ENCODE measurements around the gene HES3.

HES3 gene

GRCh38 chr1:6263716-6264115 is 19.7 kb downstream of the HES3 start:
- DNase-seq (ENCODE audit: low read depth): no peak
- no peak overlapping the region for H3K4me3 ChIP-seq (ENCODE audit: low read depth, low read length)
- no peak for TF ChIP-seq CTCF (conservative IDR thresholded peaks at IDR 0.05; ENCODE audit: low read depth, low read length)

DNA sequence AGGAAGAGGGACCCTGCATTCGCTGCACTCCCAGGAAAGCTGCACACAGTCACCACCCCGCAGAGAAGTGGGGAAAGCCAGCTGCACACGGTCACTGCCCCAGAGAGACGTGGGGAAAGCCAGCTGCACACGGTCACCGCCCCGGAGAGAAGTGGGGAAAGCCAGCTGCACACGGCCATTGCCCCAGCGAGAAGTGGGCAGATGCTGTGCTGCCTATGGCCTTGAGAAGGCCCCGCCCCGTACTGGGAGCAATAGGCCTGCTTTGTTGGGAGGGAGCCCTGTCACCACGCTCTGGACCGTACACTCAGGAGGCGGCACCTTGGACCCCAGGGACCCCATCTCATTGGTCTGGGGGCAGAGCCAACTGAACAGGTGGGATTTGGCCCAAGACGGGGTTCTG is 21.2 kb downstream of the HES3 start:
- no peak overlapping the region for H3K4me3 ChIP-seq (ENCODE audit: low read depth, low read length)
- no peak for DNase-seq (ENCODE audit: low read depth)
- no peak for TF ChIP-seq CTCF (conservative IDR thresholded peaks at IDR 0.05; ENCODE audit: low read depth, low read length)

- H3K4me3 ChIP-seq (ENCODE audit: low read depth, low read length): no peak overlapping the region
- DNase-seq (ENCODE audit: low read depth): no peak
- TF ChIP-seq CTCF (conservative IDR thresholded peaks at IDR 0.05; ENCODE audit: low read depth, low read length): no peak
These were observed 22.7 kb downstream of the HES3 start for GRCh38 chr1:6266641-6267040.

DNA sequence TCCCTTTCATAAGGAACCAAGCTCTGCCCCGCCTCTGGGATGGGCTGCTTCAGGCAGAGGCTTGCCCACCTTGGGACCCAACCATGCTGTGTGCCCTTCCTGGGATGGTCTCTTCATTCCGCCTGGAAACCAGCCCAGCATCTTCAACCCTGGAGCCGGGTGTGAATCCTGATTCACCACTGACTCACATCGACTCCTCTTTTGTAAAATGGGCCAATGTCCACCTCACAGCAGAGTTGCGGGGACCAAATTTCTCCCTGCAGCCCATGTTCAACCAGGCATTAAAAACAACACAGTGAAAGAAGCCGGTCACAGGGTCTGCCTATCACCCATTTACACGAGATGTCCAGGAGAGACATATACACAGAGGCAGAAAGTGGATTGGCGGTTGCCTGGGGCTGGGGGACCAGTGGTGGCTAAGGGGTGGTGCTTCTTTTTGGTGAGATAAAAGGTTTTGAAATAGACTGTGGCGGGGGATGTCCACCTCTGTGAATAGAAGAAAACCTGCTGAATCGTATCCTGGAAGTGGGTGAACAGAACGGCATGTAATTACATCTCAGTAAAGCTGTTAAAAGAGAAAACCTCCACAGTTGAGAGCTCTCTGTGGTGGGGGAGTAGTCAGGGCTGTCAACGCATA is 23.8 kb downstream of the HES3 start:
- no peak for DNase-seq (ENCODE audit: low read depth)
- TF ChIP-seq CTCF (conservative IDR thresholded peaks at IDR 0.05; ENCODE audit: low read depth, low read length): no peak

GRCh38 chr1:6268415-6268814 is 24.4 kb downstream of the HES3 start:
- no peak for DNase-seq (ENCODE audit: low read depth)
- TF ChIP-seq CTCF (conservative IDR thresholded peaks at IDR 0.05; ENCODE audit: low read depth, low read length): peak; percentile 22
- H3K4me3 ChIP-seq (ENCODE audit: low read depth, low read length): no peak overlapping the region

More for the DNA sequence above, 23.8 kb downstream of the HES3 start:
- no peak overlapping the region for H3K4me3 ChIP-seq (ENCODE audit: low read depth, low read length)

- H3K4me3 ChIP-seq (ENCODE audit: low read depth, low read length): no peak overlapping the region
- DNase-seq (ENCODE audit: low read depth): no peak
- TF ChIP-seq CTCF (conservative IDR thresholded peaks at IDR 0.05; ENCODE audit: low read depth, low read length): no peak
These were observed 25.3 kb downstream of the HES3 start for GRCh38 chr1:6269296-6269695.

- TF ChIP-seq CTCF (conservative IDR thresholded peaks at IDR 0.05; ENCODE audit: low read depth, low read length): no peak
- DNase-seq (ENCODE audit: low read depth): no peak
- no peak overlapping the region for H3K4me3 ChIP-seq (ENCODE audit: low read depth, low read length)
These were observed 25.9 kb downstream of the HES3 start for GRCh38 chr1:6269720-6270400.
